ENCODE measurements around the gene CENPK.
"Not testable (repeated sequence)": the region's sequence is repeated elsewhere in the genome, so short reads cannot be mapped to it uniquely, and the experiment has no call there.

The CENPK gene, protein sequence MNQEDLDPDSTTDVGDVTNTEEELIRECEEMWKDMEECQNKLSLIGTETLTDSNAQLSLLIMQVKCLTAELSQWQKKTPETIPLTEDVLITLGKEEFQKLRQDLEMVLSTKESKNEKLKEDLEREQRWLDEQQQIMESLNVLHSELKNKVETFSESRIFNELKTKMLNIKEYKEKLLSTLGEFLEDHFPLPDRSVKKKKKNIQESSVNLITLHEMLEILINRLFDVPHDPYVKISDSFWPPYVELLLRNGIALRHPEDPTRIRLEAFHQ

DNA sequence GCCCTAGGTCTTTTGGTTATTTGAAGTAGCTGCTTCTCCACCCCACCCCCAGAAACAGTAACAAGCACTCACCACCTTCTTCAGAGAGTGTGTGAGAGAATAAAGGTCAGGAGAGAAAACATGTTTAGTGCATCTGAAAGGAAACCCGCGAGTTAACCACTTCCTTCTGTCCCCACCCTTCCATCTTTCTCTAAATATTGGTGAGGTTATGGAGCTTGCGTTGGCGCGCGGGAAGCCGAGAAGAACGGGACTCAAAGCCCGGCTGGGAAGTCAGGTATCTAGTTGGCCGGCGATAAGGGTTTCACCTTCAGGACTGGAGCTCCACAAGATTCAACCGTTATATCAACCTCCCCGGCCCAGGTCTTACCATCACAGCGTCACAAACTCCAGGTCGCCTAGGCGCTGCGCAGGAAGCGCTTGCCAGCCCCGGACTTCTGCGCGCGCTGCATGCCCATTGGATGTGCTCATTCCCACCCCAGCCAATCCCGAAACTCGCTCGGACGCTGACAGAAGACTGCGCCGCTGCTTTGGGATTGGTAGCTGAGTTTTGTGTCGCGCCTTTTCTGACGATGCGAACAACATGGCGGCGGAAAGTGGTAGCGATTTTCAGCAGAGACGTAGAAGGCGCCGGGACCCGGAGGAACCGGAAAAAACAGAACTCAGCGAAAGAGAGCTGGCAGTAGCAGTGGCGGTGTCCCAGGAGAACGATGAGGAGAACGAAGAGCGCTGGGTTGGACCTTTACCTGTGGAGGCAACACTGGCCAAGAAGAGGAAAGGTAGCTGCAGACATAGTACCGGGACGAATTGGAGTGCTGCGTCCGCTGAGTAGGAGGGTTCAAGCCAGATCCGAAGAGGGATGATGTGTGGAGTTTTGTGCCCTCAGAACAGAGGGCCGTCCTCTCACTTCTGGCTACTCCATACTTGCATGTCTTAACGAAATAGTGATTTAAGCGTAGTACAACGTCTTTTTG is at the start of gene CENPK, which contains the start of gene PPWD1:
TSS of gene CENPK (minus strand) at position 438 of the 971 bp plus-strand sequence. CDS start 8,261 bp downstream, outside the sequence.
TSS of gene PPWD1 (plus strand) at position 566 of the 971 bp plus-strand sequence. CDS start at position 581, 15 bp downstream.
- in situ Hi-C loops (cut with MboI; ENCODE audit: low sequenced_read_pairs) = no loop called here

DNA sequence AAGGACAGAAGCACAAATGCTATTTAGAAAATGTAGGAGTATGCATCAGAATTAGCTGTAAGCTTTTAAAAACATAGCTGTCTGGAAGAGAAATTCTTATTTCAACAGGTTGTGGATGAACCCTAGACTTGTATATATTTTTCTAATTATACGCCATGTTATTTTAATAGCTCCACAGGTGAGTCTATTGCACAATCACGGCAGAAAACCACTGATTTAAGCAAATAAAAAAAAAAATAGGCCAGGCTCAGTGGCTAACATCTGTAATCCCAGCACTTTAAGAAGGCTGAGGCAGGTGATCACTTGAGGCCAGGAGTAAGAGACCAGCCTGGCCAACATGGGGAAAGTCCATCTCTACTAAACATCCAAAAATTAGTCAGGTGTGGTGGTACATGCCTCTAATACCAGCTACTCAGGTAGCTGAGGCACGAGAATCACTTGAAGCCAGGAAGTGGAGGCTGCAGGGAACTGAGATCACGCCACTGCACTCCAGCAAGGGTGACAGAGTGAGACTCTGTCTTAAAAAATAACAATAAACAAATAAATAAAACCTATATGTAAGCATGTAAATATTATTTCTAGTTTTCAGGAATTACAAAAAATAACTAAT is 49.4 kb upstream of the CENPK start:
- in situ Hi-C loops (cut with MboI; ENCODE audit: low sequenced_read_pairs) = no loop called here

DNA sequence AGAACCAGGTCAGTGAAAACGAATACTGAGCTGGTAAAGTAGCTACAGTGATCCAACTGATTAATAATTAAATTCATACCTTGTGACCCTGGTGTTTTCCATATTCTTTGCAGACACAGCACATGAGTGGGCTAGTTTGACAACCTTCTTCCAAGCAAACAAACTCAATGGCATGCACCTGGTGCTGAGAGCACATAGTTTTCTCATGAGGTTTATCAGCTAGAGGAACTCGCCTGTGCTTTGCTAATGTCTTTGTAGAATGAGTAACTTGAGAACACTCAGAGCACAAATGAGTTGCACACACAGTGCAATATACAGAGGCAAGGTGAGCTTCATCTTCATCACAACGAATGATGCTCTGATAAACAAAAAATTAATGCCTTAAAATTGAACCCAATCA is 48.6 kb upstream of the CENPK start:
- in situ Hi-C loops (cut with MboI; ENCODE audit: low sequenced_read_pairs) = no loop called here

DNA sequence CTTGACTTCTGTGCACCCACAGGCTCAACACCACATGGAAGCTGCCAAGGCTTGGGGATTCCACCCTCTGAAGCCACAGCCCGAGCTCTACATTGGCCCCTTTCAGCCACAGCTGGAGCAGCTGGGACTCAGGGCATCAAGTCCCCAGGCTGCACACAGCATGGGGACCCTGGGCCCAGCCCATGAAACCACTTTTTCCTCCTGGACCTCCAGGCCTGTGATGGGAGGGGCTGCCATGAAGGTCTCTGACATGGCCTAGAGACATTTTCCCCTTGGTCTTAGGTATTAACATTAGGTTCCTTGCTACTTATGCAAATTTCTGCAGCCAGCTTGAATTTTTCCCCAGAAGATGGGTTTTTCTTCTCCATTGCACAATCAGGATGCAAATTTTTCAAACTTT is 38.8 kb upstream of the CENPK start:
- in situ Hi-C loops (cut with MboI; ENCODE audit: low sequenced_read_pairs) = not testable (repeated sequence)

DNA sequence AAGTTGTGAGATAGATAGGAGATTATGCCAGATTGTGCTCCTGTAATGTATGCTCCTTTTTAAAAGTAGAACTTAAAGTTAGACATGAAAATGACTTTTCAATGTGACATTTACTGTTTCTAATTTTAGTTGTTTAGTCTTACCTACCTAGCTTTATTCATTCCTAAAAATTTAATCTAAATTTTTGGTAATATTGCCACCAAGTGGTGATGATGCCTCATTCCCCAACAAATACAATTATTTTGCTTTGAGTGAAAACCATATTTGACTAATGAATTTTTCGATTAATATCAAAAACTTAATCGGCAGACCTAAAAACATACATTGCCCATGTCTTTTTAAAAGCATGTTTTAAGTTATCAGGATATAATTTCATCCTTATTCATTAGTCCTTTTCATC is 25.7 kb upstream of the CENPK start:
- in situ Hi-C loops (cut with MboI; ENCODE audit: low sequenced_read_pairs) = no loop called here

DNA sequence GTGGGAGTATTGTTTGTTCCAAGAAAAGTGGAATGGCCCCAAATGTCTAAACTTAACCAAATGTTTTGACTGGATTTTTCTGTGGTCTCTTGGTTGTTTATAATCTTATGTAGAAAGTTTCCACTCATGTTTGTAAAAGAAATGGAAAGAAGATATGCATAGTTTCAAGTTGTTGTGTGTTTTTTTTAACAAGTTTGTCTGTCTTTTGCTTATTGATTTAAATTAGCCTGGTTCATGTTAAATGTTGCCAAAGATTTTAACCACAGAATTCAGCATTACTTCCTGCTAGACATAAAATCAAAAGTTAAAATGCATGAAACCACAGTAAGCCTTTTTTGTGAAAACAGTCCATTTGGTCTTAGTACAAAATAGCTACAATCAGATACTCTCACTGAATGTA is 14.2 kb upstream of the CENPK start:
- in situ Hi-C loops (cut with MboI; ENCODE audit: low sequenced_read_pairs) = no loop called here

DNA sequence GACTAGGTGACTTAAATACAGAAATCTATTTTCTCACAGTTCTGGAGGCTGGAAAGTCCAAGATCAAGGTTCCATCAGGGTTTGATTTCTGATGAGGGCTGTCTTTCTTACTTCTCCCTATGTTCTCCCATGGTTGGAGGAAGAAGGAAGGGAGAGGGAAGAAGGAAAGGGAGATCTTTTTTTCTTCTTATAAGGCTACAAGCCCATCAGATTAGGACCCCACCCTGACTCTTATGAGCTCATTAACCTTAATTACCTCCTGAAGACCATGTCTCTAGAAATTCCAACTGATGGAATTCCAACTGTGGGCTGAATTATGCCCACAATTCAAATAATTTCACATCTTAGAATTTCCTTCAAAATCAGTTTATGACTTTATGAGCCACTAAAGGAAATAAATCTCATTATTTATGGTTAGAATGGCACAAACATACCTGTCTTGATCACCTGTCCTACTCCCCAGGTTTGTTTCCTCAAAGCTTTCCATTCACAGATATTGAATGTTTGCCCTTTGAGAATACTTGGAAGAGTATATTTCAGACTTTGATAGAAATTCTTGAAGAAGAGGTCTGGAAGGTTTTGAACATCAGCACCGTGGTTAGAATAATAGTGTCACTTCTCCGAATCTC is 7.7 kb upstream of the CENPK start:
- in situ Hi-C loops (cut with MboI; ENCODE audit: low sequenced_read_pairs) = no loop called here

DNA sequence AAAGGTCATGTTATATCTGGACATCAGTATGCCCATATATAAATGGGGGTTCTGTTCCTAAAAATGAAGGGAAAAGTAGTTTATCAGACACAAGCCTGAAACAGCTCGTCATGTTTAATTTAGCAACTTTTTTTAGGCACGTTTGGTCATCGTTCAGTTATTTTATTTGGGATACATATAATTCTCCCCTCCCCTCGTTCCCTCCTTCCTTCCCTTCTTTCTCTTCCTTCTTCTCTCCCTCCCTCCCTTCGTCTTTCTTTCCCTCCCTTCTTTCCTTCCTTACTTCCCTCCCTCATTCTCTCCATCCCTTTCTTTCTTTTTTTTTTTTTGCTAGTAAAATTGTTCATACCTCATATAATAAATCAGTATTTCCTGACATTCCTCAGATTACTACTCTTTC is 3.5 kb upstream of the CENPK start:
- in situ Hi-C loops (cut with MboI; ENCODE audit: low sequenced_read_pairs) = no loop called here

DNA sequence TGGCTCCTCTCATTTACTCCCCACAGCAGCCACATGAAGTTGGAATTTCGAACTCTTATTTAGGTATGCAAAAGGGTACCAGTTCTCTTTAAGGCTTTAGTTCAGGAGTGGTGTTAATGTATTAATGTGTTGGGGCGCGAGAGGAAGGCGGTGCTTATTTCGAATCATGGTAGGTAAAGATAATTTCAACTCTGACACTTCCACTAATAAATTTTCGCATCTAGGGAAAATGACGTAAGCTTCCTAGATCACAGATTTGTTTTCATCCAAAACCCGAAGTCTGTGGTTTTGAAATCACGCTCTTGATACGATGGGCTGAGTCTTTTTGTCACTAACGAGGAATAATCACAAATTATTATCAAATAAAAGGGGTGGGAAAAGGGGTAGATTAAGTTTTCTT is 809 bp upstream of the CENPK start:
- in situ Hi-C loops (cut with MboI; ENCODE audit: low sequenced_read_pairs) = no loop called here

DNA sequence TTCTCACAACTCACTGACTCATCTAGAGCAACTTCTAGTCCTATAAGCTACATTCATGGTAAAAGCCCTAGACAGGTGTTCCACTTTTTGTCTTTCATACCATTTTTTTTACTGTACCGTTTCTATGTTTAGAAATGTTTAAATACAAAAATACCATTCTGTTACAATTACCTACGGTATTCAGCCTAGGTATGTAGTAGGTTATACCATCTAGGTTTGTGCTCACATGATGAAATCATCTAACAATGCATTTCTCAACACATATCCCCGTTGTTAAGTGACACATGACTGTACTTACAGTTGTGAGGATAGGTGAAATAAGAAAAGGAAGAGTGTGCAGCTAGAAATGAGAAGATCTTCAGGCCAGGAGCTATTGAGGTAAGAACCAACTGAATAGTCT is 6.2 kb downstream of the CENPK start:
- in situ Hi-C loops (cut with MboI; ENCODE audit: low sequenced_read_pairs) = no loop called here

DNA sequence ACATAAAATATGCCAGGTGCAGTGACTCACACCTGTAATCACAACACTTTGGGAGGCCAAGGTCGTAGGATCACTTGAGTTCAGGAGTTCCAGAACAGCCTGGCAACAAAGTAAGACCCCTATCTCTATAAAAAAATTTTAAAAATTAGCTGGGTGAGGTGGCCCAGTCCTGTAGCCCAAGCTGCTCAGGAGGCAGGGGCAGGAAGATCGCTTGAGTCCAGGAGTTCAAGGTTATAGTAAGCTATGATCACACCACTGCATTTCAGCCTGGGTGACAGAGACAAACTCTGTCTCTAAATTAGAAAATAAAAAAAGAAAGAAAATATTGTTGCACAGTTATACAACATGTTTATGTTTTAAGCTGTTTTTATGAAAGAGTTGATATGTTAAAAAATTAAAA is 6.8 kb downstream of the CENPK start:
- in situ Hi-C loops (cut with MboI; ENCODE audit: low sequenced_read_pairs) = no loop called here

DNA sequence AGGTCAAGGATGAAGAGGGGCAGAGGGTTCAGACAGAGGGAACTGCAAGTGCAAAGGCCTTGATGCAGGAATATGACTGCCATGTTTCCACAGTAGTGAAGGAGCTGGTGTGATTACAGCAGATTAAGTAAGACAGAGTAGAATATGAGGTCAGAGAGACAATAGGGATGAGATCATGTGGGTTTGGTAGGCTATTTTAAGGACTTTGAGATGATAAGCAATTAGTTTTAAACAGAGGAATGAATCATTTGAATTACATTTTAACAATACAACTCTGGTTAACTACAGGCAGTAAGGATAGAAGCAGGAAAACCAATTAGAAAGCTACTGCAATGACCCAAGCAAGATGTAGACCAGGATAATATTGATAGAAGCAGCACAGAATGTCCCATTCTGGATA is 7.7 kb downstream of the CENPK start:
- in situ Hi-C loops (cut with MboI; ENCODE audit: low sequenced_read_pairs) = no loop called here

DNA sequence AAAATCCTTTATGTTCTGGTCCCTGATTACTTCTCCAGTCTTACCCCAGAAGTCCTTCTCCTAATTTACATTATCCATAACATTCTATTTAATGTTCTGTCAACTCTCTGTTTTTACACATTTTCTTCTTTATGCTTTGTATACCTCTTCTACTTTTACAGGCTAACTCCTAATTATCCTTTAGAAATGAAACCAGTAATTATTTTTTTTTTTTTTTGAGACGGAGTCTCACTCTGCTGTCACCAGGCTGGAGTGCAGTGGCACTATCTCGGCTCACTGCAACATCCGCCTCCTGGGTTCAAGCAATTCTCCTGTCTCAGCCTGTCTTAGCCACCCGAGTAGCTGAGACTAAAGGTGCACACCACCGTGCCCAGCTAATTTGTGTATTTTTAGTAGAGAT is 9.0 kb downstream of the CENPK start:
- in situ Hi-C loops (cut with MboI; ENCODE audit: low sequenced_read_pairs) = no loop called here

DNA sequence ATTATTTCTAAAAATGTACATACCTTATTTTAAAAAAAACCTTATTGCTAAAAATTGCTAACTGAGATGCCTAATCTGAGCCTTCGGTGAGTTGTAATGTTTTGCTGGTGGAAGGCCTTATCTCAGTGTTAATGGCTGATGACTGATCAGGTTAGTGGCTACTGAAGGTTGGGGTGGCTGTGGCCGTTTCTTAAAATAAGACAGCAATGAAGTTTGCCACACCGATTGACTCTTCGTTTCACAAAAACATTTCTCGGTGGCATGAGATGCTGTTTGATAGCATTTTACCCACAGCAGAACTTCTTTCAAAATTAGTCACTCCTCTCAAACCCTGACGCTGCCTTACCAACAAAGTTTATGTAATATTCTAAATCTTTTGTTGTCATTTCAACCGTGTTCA is 14.7 kb downstream of the CENPK start:
- in situ Hi-C loops (cut with MboI; ENCODE audit: low sequenced_read_pairs) = no loop called here

DNA sequence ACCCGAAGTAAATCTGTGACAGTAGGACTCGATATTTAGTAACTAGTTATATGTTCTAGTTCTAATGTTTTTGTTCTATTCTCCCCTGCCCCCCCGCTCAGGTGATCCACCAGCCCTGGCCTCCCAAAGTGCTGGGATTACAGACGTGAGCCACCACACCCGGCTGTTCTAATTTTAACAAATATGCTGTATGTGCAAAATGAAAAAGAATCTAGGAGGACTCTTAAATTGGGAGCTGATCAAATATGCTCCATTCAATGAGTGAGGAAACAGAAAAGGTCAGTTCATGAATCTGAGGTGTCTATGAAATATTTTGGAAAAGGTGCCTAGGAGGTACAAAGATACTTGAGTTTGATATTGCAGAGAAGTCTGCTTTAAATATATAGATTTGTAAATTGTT is 16.8 kb downstream of the CENPK start:
- in situ Hi-C loops (cut with MboI; ENCODE audit: low sequenced_read_pairs) = no loop called here

DNA sequence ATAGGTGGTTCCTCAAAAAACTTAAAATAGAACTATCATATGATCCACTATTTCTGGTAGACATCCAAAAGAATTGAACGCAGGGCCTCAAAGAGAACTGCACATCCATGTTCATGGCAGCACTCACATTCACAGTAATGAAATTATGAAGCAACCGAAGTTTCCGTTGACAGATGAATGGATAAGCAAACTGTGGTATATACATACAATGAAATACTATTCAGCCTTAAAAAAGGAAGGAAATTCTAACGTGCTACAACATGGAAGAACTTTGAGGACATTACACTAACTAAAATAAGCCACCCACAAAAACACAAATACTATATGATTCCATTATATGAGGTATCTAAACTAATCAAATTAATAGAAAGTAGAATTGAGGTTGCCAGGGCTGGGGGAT is 18.5 kb downstream of the CENPK start:
- in situ Hi-C loops (cut with MboI; ENCODE audit: low sequenced_read_pairs) = no loop called here

DNA sequence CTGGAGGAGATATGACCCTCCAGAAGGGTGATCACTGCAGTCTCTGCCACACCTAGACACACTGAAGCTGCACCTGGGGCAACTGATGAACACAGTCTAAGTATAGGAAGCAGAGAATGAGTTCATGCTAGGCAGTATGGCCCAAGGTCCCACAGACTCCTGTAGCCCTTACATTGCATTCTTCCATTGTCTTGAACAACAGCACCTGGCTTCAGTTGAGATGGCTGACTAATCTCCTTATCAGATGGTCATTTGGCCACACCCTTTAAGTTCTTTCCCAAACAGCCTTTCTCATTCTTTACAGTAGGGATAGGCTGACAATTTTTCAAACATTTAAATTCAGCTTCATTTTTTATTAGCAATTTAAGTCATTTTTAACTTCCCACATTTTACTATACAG is 23.1 kb downstream of the CENPK start:
- in situ Hi-C loops (cut with MboI; ENCODE audit: low sequenced_read_pairs) = no loop called here

DNA sequence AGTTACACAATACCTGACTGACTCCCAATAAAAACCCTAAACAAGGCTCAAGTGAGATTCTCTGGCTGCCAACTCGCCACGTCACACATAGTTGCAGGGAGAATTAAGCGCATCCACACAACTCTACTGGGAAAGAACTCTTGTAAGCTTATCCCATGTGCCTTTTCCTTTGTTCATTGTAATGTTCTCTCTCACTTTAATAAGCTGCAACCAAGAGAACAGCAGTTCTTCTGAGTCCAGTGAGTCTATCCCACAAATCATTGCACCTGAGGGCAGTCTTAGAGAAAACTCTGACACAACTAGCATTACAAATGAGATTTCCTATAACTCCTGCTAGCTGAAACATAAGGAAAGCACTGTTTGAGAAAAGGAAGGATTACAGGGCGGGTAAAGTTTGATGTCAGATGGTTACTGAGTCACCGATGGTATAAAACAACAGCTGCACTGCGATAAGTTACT is 27.4 kb downstream of the CENPK start:
- in situ Hi-C loops (cut with MboI; ENCODE audit: low sequenced_read_pairs) = no loop called here

DNA sequence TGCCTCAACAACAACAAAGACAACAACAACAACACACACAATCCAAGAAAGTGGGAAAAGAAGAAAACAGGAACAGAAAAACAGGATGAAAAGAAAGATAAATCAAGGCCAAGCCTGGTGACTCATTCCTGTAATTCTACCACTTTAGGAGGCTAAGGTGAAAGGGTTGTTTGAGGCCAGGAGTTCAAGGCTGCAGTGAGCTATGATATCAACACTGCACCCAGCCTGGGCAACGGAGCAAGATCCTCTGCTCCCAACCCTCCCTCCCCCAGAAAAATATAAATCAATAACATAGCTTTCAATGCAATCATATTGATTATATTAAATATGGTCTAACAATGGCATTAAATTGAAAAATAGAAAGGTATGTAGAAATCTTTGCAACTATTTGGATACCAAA is 32.1 kb downstream of the CENPK start:
- in situ Hi-C loops (cut with MboI; ENCODE audit: low sequenced_read_pairs) = no loop called here

DNA sequence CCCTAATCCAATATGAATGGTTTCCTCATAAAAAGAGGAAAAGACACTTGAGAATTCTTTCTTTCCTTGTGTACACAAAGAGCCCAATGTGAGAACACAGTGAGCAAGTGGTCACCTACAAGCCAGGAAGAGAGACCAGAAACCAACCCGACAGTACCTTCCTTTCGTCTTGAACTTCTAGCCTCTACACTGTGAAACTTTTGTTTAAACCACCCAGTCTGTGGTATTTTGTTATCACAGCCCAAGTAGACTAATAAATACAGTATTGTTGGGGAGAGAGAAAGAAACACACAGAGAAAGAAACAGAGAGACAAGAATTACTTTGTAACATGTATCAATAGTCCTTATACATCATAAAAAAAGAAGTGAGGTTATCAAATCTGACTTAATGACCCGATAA is 37.2 kb downstream of the CENPK start:
- in situ Hi-C loops (cut with MboI; ENCODE audit: low sequenced_read_pairs) = no loop called here

Data from hTERT RPE-1 (cell line).